Measurements from ENCODE around the gene CDC14A. TPM values are rescaled to one million over a fixed set of nuclear protein-coding genes. Genes with fewer than 3 reads are reported as not detected.
"Not testable (repeated sequence)": the region's sequence is repeated elsewhere in the genome, so short reads cannot be mapped to it uniquely, and the experiment has no call there.

CDC14A gene
- total and polyA plus RNA-seq, 12 donors = 1.4 to 4.0 (median 3.1) TPM

- intact Hi-C loops (cut with DNase I) = loop anchor here in 2 of 10 donors (5.0 kb wide), 2 partner anchors 44 to 46 kb away; partner anchors contain the start of gene CDC14A (in 2 of the 2)
- H3K4me1 ChIP-seq = peaks cover 0 to 76% (median 15%) of the 10 kb centered on the region in 9 donors
- H3K27me3 ChIP-seq = no peaks in the 10 kb centered on the region
These were observed 46.3 kb downstream of the CDC14A start for GRCh38 chr1:100398648-100399047.

GRCh38 chr1:100400404-100400803 is 48.1 kb downstream of the CDC14A start:
- Histone ChIP-seq H3K27ac (peak overlapping the region in 9 of 10 donors; percentile 26 to 73 (median 57)), H3K36me3 (peaks cover 0 to 4% (median 0%) of the 10 kb centered on the region in 9 donors), H3K4me3 (peak overlapping the region in 1 of 10 donors; percentile 1), H3K9me3 (no peaks in the 10 kb centered on the region), H3K4me1 (peaks cover 0 to 73% (median 15%) of the 10 kb centered on the region in 9 donors), H3K27me3 (no peaks in the 10 kb centered on the region)
- TF ChIP-seq CTCF (IDR thresholded peaks at IDR 0.05) = no peak
- peak; percentile 32 to 52 for DNase-seq
- 52 to 55% methylated on average over 2 of the region's 2 CpGs for WGBS, 2 donors
- peak in 7 of 8 donors; percentile 61 to 91 (median 79) for ATAC-seq
- intact Hi-C loops (cut with DNase I) = no loop called here

More at GRCh38 chr1:100398648-100399047, 46.3 kb downstream of the CDC14A start:
- no peak for DNase-seq
- Histone ChIP-seq H3K4me3 (no peak overlapping the region), H3K36me3 (peaks cover 0 to 8% (median 0%) of the 10 kb centered on the region in 9 donors), H3K27ac (peak overlapping the region in 2 of 10 donors; percentile 16 to 73), H3K9me3 (no peaks in the 10 kb centered on the region)
- ATAC-seq = no peak
- no peak for TF ChIP-seq CTCF (IDR thresholded peaks at IDR 0.05)
- WGBS, 2 donors = 93 to 94% methylated on average over 2 of the region's 2 CpGs

GRCh38 chr1:100404821-100405220 is 52.5 kb downstream of the CDC14A start:
- peaks cover 0 to 4% (median 0%) of the 10 kb centered on the region in 9 donors for H3K36me3 ChIP-seq
- H3K4me1 ChIP-seq = peaks cover 0 to 34% (median 12%) of the 10 kb centered on the region in 9 donors
- intact Hi-C loops (cut with DNase I) = no loop called here
- H3K27me3 ChIP-seq = no peaks in the 10 kb centered on the region
- DNase-seq (no peak), ATAC-seq (no peak)
- 93 to 98% methylated on average over 2 of the region's 2 CpGs for WGBS, 2 donors
- no peak overlapping the region for H3K4me3 ChIP-seq
- no peak overlapping the region for H3K27ac ChIP-seq
- H3K9me3 ChIP-seq = no peaks in the 10 kb centered on the region
- TF ChIP-seq CTCF (IDR thresholded peaks at IDR 0.05) = no peak

GRCh38 chr1:100405902-100406301 is 53.6 kb downstream of the CDC14A start:
- H3K36me3 ChIP-seq; H3K27ac ChIP-seq; DNase-seq; ATAC-seq; H3K27me3 ChIP-seq; intact Hi-C loops (cut with DNase I); H3K9me3 ChIP-seq; H3K4me3 ChIP-seq: not testable (repeated sequence)
- H3K4me1 ChIP-seq = peaks cover 0 to 24% (median 2%) of the 10 kb centered on the region in 9 donors
- 97 to 98% methylated on average over 5 of the region's 5 CpGs for WGBS, 2 donors

- peaks cover 0 to 26% (median 0%) of the 10 kb centered on the region in 9 donors for H3K4me1 ChIP-seq
- intact Hi-C loops (cut with DNase I); H3K27ac ChIP-seq; H3K27me3 ChIP-seq; ATAC-seq; H3K9me3 ChIP-seq; H3K4me3 ChIP-seq; H3K36me3 ChIP-seq; DNase-seq: not testable (repeated sequence)
- 98 to 99% methylated on average over 3 of the region's 3 CpGs for WGBS, 2 donors
These were observed 55.1 kb downstream of the CDC14A start for GRCh38 chr1:100407390-100407789.

Data from heart right ventricle (tissue), 16 donors.